ENCODE data around the gene LTBP2. TPM values are rescaled to one million over a fixed set of nuclear protein-coding genes. Genes with fewer than 3 reads are reported as not detected.

Gene LTBP2
- polyA plus RNA-seq, 1 donor from 2014 or later, result 0.03 TPM

DNA sequence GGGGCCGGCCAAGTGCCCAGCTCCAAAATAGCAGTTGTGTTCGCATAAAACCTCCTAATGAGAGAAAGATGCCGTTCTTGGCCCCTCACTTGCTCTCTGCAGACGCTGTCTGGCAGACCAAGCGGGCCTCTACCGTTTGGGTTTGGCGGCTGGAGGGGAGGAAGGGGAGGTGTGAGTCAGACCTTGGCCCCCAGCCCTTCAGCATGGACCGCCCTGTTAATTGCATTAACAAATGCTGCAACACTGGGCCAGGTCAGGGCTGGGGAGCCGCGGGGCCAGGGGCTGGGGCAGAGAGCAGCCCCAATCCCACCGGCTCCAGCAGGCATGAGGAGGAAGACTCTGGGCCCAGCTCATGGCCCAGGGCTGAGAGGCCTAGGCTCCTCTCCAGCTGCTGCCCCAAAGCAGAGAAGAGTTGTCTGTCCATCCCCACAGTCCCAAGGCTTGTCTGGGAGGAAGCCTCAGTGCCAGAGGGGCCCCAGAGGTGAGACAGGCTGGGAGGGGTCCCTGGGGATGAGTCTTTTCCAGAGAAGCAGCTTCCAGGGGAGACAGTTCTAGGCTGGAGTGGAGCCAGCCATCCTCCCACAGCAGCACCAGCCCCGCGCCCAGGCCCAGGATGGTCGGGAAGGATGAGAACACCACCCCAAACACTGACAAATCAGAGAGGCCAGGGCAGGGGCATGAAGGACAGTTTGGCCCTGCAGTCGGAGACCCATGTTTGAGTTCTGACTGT, 16.9 kb downstream of the LTBP2 start:
- H3K4me3 Mint-ChIP-seq, result no peak overlapping the region
- no peaks in the 10 kb centered on the region for H3K9me3 Mint-ChIP-seq
- peaks cover 6 to 12% (median 7%) of the 10 kb centered on the region in 3 donors for H3K4me1 Mint-ChIP-seq
- H3K27ac Mint-ChIP-seq, result no peak overlapping the region
- H3K36me3 Mint-ChIP-seq, result no peaks in the 10 kb centered on the region
- no peaks in the 10 kb centered on the region for H3K27me3 Mint-ChIP-seq

DNA sequence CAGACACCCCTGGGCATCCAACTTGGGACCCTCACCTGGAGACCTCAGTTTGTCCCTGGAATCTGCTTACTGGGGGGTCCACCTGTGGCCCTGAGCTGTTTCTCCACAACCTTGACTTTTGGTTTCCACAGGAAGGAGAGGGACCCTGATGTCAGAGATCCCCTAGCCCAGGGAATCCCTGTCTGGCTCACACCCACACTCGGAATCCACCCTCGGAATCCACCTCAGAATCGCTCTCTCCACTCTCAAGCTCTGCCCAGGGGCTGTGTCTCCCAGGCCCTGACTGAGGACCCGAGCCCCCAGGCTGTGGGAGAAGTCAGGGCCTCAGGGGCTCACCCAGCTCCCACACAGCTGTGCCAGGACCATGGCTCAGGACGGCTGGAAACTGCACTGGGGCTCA, 17.4 kb downstream of the LTBP2 start:
- peaks cover 6 to 12% (median 7%) of the 10 kb centered on the region in 3 donors for H3K4me1 Mint-ChIP-seq
- H3K27ac Mint-ChIP-seq, result peak overlapping the region in 1 of 3 donors; percentile 85
- no peaks in the 10 kb centered on the region for H3K9me3 Mint-ChIP-seq

DNA sequence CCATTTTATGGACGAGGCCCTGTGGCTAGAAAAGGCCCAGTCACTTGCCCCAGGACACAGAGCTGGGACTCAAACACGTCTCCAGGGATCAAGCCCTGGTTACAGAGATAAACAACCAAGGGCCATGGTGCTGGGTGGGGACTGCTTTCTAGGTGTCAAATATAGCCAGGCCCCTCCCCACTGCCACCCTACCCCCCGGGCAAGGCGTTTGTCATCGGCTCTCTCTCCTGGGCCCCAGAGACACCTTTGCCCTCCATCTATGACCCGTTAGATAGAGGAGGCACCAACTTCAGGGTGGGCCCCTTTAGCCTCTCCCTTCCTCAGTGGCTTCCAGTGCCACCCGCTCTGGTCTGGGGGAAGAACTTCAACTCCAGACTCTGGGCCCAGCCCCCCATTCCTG, 18.0 kb downstream of the LTBP2 start:
- Mint-ChIP-seq H3K4me1 (peaks cover 6 to 12% (median 8%) of the 10 kb centered on the region in 3 donors), H3K27me3 (no peaks in the 10 kb centered on the region), H3K36me3 (no peaks in the 10 kb centered on the region), H3K9me3 (no peaks in the 10 kb centered on the region), H3K4me3 (peak overlapping the region in 1 of 4 donors; percentile 77), H3K27ac (no peak overlapping the region)

More for the DNA sequence above, 17.4 kb downstream of the LTBP2 start:
- Mint-ChIP-seq H3K27me3 (no peaks in the 10 kb centered on the region), H3K4me3 (peak overlapping the region in 1 of 4 donors; percentile 77), H3K36me3 (no peaks in the 10 kb centered on the region)

DNA sequence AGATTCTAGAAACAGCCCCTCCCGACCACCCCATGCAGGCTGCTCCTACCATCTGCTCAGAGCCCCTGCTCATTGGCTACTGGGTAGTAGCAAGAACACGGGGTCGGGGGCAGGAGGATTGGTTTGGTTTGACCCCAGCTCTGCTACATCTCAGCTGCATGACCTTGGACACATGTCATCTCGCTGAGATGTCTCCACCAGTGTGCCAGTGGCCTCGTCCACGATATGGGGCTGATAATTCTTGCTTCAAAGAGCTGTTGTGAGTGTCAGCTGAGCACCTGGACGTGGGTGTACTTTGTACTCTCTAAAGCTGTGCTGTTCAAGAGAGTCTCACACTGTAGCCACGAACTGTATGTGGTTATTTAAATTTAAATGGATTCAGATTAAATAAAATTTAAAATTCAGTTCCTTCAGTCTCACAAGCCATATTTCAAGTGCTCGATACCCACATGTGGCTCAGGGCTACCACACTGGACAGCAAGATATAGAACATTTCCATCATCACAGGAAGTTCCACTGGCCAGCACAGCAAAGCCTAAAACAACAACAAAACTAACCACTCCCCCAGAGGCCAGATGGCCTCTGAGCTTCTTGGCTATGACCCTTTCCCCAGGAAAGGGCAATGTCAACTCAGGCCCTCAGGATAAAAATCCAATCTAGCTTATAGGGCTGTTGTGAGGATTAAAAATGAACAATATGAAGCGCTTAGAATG, 18.6 kb downstream of the LTBP2 start:
- Mint-ChIP-seq H3K4me3 (peak overlapping the region in 3 of 4 donors; percentile 57 to 86 (median 77)), H3K27me3 (no peaks in the 10 kb centered on the region), H3K4me1 (peaks cover 6 to 12% (median 9%) of the 10 kb centered on the region in 3 donors), H3K36me3 (no peaks in the 10 kb centered on the region), H3K27ac (no peak overlapping the region), H3K9me3 (no peaks in the 10 kb centered on the region)

DNA sequence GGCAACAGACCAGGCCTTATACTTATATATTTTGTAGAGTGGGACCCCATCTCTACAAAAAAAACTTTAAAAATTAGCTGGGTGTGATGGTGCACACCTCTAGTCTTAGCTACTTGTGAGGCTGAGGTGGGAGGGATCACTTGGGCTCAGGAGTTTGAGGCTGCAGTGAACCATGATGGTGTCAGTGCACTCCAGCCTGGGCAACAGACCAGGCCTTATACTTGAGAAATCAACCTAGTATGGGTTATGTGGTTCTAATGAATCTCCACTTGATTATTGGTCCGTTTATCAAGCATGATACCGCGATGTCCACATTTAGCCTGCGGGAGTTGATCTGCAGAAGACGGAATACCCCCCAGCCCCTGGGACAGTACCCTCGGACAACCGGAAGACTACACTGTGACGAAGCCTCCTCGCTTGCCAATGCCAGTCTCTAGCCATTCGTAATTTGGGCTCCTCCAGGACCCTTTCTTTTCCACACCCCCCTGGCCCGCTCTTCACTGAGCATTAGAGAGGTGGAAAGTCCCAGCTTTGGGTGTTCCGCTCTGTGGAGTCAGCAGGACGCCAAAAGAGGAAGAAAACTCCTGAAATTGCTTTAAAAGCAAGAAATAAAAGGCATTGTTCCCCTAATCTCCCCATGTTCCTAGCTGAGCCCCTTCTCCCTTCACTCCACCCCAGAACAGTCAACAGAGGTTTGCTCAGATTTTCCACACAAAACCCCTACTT, 19.4 kb downstream of the LTBP2 start:
- peaks cover 6 to 12% (median 9%) of the 10 kb centered on the region in 3 donors for H3K4me1 Mint-ChIP-seq
- no peaks in the 10 kb centered on the region for H3K36me3 Mint-ChIP-seq
- H3K4me3 Mint-ChIP-seq, result peak overlapping the region in 3 of 4 donors; percentile 57 to 86 (median 77)
- no peaks in the 10 kb centered on the region for H3K9me3 Mint-ChIP-seq
- H3K27me3 Mint-ChIP-seq, result no peaks in the 10 kb centered on the region
- peak overlapping the region; percentile 6 to 63 (median 62) for H3K27ac Mint-ChIP-seq

DNA sequence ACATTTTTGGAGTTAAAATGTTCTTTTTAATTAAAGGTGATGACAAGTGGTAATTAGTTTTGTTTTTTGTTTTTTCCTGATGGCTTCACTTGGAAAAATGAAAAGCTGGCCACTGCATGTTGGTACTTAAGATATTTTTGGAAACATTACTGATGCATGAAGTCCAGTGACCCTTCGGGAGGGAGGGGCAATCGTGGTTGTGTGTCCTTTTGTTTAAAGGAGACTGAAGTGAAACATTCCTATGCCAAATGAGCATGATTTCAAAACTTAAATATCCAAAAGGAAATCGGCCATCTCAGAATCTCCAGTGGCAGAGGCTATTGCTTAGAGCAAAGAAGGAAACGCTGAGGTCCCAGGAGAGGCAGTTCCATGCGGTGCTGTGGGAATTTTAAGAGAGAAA, 20.1 kb downstream of the LTBP2 start:
- H3K4me3 Mint-ChIP-seq, result no peak overlapping the region
- H3K36me3 Mint-ChIP-seq, result peaks cover 2% of the 10 kb centered on the region
- H3K27ac Mint-ChIP-seq, result peak overlapping the region in 1 of 3 donors; percentile 63

DNA sequence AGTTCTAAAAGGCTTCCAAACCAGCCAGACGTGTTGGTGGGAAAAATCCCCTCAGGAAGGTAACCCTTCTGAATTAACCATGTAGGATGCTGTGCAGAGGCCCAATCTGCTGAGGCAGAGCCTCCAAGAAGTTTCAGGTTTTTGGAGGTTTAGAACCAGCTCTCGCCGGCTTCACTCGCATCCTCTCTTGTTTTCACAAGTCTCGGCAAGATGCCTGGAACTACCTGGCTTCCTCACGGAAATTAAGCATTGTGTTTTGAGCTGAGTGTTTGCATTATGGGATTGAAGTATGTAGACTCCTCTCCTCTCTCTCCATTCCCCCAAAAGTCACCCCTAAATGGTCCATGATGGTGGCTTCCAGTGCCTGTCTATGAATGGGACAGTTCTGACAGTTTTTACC, 20.6 kb downstream of the LTBP2 start:
- H3K4me3 Mint-ChIP-seq, result no peak overlapping the region
- no peaks in the 10 kb centered on the region for H3K9me3 Mint-ChIP-seq
- H3K36me3 Mint-ChIP-seq, result peaks cover 2% of the 10 kb centered on the region
- H3K27me3 Mint-ChIP-seq, result no peaks in the 10 kb centered on the region
- peak overlapping the region in 1 of 3 donors; percentile 35 for H3K27ac Mint-ChIP-seq
- peaks cover 6 to 12% (median 9%) of the 10 kb centered on the region in 3 donors for H3K4me1 Mint-ChIP-seq

More for the DNA sequence above, 20.1 kb downstream of the LTBP2 start:
- Mint-ChIP-seq H3K9me3 (no peaks in the 10 kb centered on the region), H3K27me3 (no peaks in the 10 kb centered on the region), H3K4me1 (peaks cover 6 to 12% (median 9%) of the 10 kb centered on the region in 3 donors)

DNA sequence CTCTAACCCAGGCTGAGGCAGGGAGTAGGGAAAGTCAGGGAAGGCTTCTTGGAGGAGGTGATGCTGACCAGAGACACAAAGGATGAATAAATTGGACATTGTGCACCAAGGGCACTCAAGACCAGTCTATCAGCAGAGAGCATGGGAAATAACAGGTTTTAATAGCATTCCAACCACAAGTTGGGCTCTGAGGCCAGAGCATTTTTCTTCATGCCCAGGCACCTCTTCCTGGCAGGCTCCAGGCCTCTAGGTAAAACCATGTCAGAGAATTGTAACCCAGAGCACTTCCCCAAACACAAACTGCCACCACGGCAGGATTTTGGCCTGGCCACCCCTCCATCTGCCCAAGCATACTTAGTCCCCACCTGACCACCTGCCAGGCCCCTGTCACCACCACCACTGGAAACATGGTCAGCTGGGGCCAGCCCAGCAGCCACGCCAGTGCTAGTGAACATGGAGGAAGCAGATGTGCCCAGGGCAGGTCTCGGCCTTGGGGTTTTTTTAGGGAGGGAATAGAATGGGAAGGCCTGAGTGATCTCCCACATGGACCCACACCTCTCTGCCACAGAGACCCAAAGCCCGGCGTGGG, 22.7 kb downstream of the LTBP2 start:
- H3K9me3 Mint-ChIP-seq, result no peaks in the 10 kb centered on the region
- H3K27me3 Mint-ChIP-seq, result no peaks in the 10 kb centered on the region
- H3K4me3 Mint-ChIP-seq, result no peak overlapping the region
- H3K27ac Mint-ChIP-seq, result no peak overlapping the region
- peaks cover 3% of the 10 kb centered on the region for H3K36me3 Mint-ChIP-seq
- peaks cover 6 to 12% (median 9%) of the 10 kb centered on the region in 3 donors for H3K4me1 Mint-ChIP-seq

DNA sequence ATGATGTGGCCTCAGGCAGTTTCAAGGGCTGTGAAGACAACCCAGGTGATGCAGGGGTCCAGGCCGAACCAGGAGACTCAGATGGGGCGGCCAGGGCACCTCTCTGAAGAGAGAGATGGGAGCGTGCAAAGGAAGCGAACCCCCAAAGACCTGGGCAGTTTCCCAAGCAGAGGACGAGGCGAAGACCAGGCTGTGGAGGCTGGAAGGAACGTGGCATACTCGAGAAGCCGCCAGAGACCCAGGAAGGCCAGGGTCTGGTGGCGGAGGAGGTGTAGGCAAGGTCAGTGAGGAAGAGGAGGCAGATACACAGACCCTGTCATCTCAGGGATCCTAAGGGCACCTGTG, 24.7 kb downstream of the LTBP2 start:
- H3K4me1 Mint-ChIP-seq, result peaks cover 0 to 4% (median 2%) of the 10 kb centered on the region in 3 donors
- H3K9me3 Mint-ChIP-seq, result no peaks in the 10 kb centered on the region
- no peak overlapping the region for H3K4me3 Mint-ChIP-seq
- H3K27me3 Mint-ChIP-seq, result no peaks in the 10 kb centered on the region
- H3K36me3 Mint-ChIP-seq, result peaks cover 3% of the 10 kb centered on the region
- peak overlapping the region in 1 of 3 donors; percentile 55 for H3K27ac Mint-ChIP-seq

DNA sequence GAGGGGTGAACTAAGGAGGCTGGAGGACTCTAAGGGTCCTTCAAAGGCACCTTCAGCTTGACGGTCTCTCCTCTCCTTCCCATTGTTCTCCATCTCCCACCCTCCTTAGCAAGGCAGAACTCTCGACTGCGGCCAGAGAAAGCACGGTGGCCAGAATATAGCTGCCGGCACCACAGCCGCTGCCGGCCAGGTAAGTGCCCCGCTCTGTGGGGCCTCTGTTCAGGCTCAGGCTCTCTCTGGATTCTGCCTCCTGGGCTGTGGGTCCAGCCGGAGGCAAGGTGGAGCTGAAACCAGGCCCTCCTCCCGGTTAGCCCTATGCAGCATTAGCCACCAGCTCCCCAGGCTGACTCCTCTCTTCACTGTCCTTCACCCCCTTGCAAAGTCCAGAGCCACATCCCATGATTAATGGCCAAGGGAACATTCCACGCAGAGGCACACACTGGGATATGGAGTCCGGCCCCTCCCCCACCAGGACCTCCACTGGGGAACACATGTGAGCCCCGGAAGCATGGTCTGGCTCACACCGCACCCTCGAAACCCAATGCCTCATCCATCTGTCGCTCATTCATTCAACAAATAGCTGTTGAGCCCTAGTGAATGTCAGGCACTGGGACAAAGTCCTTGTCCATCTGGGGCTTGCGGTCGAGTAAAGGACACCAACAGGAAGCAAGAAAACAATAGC, 25.2 kb downstream of the LTBP2 start:
- peaks cover 3% of the 10 kb centered on the region for H3K36me3 Mint-ChIP-seq
- H3K27ac Mint-ChIP-seq, result no peak overlapping the region
- H3K27me3 Mint-ChIP-seq, result no peaks in the 10 kb centered on the region
- peaks cover 0 to 2% (median under 1%) of the 10 kb centered on the region in 3 donors for H3K4me1 Mint-ChIP-seq
- no peaks in the 10 kb centered on the region for H3K9me3 Mint-ChIP-seq
- no peak overlapping the region for H3K4me3 Mint-ChIP-seq

DNA sequence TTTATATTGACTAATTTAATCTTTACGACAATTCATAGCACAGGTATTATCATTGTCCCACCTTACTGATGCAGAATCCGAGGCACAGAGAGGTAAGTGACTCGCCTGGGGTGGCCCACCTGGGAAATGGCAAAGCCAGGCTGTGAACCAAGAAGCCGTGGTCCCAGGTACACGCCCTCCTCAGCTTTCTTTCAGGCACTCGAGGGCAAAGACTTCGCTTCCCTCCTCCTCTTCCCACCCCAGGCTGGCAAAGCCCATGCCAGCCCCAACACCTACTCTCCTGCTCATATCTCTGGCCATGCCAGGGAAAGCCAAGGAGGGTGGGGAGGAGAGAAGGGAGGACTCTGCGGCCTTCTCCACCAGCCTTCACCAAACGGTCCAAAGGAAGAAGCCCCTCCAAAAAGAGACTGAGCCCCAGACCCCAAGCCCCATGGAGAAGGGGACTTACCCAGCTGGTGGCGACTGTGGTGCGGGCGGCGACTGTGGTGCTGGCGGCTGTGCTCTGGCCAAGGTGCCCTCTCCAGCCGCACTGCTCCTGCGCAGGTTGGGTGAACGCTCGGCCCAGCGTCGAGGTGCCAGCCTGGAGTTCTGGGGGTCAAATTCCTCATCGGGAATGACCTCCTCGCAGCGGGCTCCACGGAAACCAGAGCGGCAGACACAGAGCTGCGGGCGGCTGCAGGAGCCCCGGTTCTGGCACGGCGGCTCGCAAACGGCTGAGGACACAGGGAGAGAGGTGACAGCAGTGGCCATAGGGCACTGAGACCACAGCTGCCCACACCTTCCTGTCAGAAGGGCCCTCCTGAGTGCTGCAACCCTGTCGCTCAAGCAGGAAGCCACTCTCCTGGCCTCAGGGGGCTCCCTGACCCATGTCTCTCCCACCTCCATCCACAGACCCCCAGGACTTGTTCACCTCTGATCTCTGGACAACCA, 26.4 kb downstream of the LTBP2 start:
- Mint-ChIP-seq H3K4me1 (peaks cover 0 to 2% (median 0%) of the 10 kb centered on the region in 3 donors), H3K4me3 (no peak overlapping the region), H3K9me3 (peaks cover 0 to 1% (median 0%) of the 10 kb centered on the region in 3 donors), H3K27me3 (no peaks in the 10 kb centered on the region), H3K36me3 (peaks cover 3% of the 10 kb centered on the region), H3K27ac (no peak overlapping the region)

DNA sequence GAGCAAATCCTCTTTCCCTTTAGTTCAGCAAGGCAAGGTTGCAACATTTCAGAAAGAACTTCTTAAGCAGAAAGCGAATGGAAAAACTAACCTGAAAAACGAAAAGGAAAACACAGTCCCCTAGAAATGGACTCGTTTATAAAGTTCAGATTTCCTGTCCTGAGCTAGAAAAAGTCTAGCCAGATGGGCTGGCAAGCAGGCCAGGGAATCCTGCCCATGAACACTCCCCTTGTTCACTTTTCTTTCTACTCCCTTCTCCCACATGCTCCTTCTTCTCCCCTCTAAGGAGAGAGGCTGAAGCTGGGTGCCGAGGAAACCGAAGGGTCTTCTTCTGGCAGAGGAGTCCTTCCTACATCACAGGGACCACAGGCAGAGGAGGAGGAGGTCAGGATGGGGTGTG, 27.1 kb downstream of the LTBP2 start:
- Mint-ChIP-seq H3K27me3 (no peaks in the 10 kb centered on the region), H3K36me3 (peaks cover 3% of the 10 kb centered on the region), H3K4me3 (no peak overlapping the region), H3K9me3 (peaks cover 0 to 1% (median 0%) of the 10 kb centered on the region in 3 donors), H3K27ac (no peak overlapping the region), H3K4me1 (peaks cover 0 to 2% (median 0%) of the 10 kb centered on the region in 3 donors)

DNA sequence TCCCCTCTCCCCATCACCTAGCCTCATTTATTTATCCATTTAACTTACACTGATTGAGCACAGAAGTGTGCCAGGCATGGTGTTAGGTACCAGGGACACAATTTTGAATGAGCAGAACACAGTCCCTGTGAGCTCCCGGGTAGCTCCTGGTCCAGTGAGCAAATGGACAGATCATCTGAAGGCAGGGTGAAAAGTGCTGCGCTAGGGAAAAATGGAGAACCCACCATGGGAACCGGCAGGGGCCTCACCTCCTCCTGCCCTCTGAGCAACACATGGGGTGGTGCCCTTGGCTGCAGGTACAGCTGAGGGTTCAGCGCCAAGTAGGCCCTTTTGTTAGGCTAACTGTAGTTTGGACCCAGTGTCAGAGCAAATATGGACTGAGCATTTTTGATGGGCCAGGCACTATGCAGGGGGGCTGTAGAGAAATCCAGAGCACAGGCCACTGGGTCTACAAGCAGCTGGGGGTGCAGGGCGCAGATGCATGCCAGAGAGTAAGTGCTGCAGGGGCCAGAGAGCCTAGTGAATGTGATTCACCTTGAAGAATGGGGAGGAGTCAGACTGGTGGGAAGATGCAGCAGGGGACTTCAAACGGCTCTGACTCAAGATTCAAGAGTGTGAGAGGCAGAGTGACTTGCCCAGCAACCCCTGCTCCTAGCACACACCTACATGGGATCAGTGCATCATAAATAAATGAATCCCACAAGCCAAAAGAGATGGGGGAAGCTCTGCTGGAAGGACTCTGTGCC, 28.2 kb downstream of the LTBP2 start:
- peaks cover 0 to 1% (median 0%) of the 10 kb centered on the region in 3 donors for H3K9me3 Mint-ChIP-seq

More for the DNA sequence above, 28.2 kb downstream of the LTBP2 start:
- Mint-ChIP-seq H3K4me3 (no peak overlapping the region), H3K27ac (no peak overlapping the region), H3K4me1 (no peaks in the 10 kb centered on the region), H3K36me3 (peaks cover 3% of the 10 kb centered on the region), H3K27me3 (no peaks in the 10 kb centered on the region)

Data from IgD-negative memory B cell (primary cell).